Neural crest cell (in vitro differentiated cells): ENCODE measurements around the gene PRDM16. TPM values are rescaled to one million over a fixed set of nuclear protein-coding genes. Genes with fewer than 3 reads are reported as not detected.

ENCODE experiments used
- DNase-seq: peaks from one replicate; pipeline ENCODE4 v3.0.0; 2021; ENCODE audit warnings: low read depth, mixed read lengths, low spot score
- H3K27ac Mint-ChIP-seq: one replicate; pipeline ENCODE4 v1.8.0; 2021; ENCODE audit warnings: mild to moderate bottlenecking, mixed read lengths; ENCODE audit not compliant: unreplicated experiment
- H3K27me3 Mint-ChIP-seq: 2 replicates; pipeline ENCODE4 v1.8.0; 2021; ENCODE audit warnings: low read depth, mild to moderate bottlenecking, mixed read lengths
- H3K36me3 Mint-ChIP-seq: 2 replicates; pipeline ENCODE4 v1.8.0; 2021; ENCODE audit warnings: low read depth, mild to moderate bottlenecking, mixed read lengths
- H3K4me1 Mint-ChIP-seq: 2 replicates; pipeline ENCODE4 v1.8.0; 2021; ENCODE audit warnings: mixed read lengths
- H3K4me3 Mint-ChIP-seq: one replicate; pipeline ENCODE4 v1.8.0; 2021; ENCODE audit warnings: mild to moderate bottlenecking, mixed read lengths
- H3K9me3 Mint-ChIP-seq: 2 replicates; pipeline ENCODE4 v1.8.0; 2021; ENCODE audit warnings: mixed read lengths
- total RNA-seq: library from RNA; stranded (reverse); gene quantifications from 2 replicates; pipeline ENCODE4 v1.2.1, GENCODE V29; 2021
- TF ChIP-seq, protein P1 (sequence below): fragments of 200-600 bp; sonication (generic); conservative IDR thresholded peaks from 2 replicates; pipeline ENCODE4 v1.5.0; 2021; ENCODE audit warnings: antibody characterized with exemption, mild to moderate bottlenecking

The PRDM16 gene
- total RNA-seq, 1 donor from 2014 or later, result 11.7 TPM

DNA sequence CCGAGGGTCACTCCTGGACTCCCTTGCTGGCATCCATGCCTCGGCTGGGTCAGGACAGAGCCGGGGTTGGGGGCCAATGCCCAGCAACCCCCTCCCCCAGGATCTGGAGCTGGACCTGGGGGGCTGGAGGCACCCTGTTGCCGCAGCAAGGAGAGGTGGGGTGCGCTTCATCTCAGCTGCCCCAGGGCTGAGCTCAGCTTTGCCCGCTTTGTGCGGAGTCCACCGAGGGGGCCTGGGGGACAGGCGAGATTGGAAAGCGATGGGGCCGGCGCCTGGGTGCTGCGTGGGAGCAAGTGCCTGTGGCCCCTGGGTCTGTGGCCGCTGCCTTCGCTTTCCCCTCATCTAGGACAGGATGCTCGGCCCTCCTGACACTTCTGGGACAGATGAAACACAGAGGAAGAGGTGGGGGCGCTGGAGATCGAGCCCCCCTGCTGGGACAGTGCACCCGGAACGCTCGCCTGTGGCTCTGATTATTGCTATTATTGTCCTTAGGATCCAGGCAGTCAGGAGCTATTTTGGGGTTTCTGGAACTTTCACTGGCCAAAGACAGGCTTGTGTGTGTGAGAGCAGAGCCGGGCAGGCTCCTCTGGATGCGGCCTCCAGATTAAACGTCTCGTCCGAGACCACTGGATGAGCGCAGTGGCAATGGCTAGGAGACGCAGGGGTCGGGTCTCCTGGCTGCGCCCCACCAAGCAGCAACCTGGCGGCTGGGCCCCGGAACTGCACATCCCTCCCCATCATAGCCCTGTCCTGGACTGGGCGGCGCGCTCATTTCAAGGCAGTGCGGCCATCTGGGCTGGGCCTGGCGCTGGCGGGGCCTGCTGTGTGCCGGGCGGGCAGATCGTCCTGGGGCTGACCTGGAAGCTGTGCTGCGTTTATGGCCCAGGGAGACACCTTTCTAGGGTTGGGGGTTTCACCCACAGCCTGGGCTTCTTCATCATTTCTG is 13.8 kb downstream of the PRDM16 start:
- Mint-ChIP-seq H3K4me3 (no peak overlapping the region), H3K27me3 (peaks cover 10% of the 10 kb centered on the region), H3K9me3 (no peaks in the 10 kb centered on the region), H3K4me1 (peaks cover 36% of the 10 kb centered on the region), H3K36me3 (no peaks in the 10 kb centered on the region), H3K27ac (no peak overlapping the region)
- TF ChIP-seq, protein P1, sequence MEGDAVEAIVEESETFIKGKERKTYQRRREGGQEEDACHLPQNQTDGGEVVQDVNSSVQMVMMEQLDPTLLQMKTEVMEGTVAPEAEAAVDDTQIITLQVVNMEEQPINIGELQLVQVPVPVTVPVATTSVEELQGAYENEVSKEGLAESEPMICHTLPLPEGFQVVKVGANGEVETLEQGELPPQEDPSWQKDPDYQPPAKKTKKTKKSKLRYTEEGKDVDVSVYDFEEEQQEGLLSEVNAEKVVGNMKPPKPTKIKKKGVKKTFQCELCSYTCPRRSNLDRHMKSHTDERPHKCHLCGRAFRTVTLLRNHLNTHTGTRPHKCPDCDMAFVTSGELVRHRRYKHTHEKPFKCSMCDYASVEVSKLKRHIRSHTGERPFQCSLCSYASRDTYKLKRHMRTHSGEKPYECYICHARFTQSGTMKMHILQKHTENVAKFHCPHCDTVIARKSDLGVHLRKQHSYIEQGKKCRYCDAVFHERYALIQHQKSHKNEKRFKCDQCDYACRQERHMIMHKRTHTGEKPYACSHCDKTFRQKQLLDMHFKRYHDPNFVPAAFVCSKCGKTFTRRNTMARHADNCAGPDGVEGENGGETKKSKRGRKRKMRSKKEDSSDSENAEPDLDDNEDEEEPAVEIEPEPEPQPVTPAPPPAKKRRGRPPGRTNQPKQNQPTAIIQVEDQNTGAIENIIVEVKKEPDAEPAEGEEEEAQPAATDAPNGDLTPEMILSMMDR, result no peak
- DNase-seq, result no peak

DNA sequence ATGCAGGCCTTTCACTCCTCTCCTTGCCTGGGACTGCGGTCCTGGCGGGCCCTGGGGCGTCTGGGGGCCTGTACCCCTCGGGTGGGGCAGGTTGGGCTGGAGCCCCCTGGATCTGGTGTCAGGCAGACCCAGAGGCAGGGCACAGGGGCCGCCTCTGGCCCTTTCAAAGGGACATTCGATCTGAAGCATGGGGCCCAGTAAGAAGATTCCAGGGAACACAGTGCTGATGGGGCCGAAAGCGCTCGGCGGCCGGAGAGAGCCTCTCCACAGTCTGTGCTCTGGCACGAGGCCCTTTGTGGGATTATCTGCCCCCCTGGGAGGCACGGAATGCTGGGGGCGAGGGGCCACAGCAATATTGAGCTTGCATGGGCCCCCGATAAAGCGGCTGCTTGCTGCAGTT is 15.2 kb downstream of the PRDM16 start:
- Mint-ChIP-seq H3K4me1 (peaks cover 26% of the 10 kb centered on the region), H3K27ac (no peak overlapping the region), H3K36me3 (no peaks in the 10 kb centered on the region), H3K27me3 (peaks cover 1% of the 10 kb centered on the region), H3K9me3 (no peaks in the 10 kb centered on the region), H3K4me3 (no peak overlapping the region)
- TF ChIP-seq, protein P1, result no peak
- no peak for DNase-seq

DNA sequence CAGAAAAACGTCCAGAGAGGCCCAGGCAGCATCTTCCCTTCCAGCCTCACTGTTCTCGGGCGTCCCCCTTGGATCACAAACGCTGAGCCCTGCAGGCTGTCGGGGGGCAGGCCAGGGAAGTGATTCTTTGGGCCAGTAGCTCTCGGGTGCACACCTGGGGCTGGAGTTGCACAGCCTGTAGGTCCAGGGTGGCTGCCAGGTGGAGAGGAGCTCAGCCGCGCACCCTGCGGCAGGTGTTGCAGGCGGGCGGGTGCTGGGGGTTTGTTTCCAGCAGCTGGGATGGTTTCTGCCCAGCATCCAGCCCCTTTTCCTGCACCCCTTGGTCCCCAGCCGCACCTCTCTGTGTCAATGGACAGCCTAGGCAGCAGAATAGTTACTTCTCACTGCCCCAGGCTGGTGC is 15.7 kb downstream of the PRDM16 start:
- no peak overlapping the region for H3K27ac Mint-ChIP-seq
- no peak overlapping the region for H3K4me3 Mint-ChIP-seq
- no peaks in the 10 kb centered on the region for H3K9me3 Mint-ChIP-seq
- no peak for DNase-seq
- TF ChIP-seq, protein P1, result no peak
- H3K4me1 Mint-ChIP-seq, result peaks cover 20% of the 10 kb centered on the region
- H3K27me3 Mint-ChIP-seq, result no peaks in the 10 kb centered on the region
- no peaks in the 10 kb centered on the region for H3K36me3 Mint-ChIP-seq

DNA sequence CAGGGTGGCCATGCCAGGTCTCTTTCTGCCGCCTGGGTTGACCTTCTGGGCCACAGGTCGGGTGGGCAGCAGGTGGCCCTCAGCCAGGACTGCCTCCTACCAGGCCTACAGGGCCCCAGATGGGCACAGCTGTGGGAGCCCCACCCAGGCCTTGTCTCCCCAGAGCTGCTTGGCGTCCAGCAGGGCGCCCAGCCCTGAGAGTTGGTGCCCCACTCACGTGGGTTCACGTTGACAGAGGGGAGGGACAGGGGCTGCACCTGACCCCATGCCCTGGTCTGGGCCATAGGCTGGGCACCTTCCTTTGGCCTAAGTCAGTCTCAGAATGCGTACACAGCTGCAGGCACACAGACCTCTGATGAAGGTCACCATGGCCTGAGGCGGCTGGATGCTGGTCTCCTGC is 16.7 kb downstream of the PRDM16 start:
- TF ChIP-seq, protein P1, result no peak
- no peak for DNase-seq
- Mint-ChIP-seq H3K27ac (no peak overlapping the region), H3K4me1 (peaks cover 12% of the 10 kb centered on the region), H3K36me3 (no peaks in the 10 kb centered on the region), H3K27me3 (no peaks in the 10 kb centered on the region), H3K4me3 (no peak overlapping the region), H3K9me3 (no peaks in the 10 kb centered on the region)

DNA sequence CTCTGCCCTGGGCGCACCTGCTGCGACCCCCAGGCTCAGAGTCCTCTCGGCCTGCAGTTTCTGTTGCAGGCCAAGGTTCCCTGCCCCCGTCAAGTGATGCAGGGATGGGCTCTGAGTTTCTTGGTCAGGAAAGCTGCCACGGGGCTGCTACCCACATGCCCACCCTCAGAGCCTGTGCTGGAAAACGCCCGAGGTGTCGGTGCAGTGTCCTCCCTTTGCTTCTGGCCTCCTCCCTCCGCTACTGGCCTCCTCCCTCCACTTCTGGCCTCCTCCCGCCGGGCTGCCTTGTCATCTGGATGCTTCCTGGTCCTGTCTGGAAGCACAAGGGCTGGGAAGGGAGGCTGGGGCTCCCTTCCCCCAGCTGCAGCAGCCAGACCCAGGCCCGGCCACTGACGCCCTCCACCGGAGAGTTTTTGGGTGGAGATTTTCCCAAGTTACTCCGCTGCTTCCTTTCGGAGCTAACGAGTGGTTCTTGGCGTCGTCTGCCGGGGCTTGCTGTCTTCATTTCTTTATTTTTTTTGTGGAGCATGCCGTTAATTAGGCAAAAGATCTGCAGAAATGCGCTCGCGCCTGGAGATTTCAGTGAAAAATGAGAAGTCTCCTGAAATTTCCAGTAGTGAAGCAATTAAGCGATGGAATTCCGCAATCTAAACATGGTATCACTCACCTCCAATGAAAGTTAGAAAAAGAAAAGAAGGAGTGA is 17.4 kb downstream of the PRDM16 start:
- TF ChIP-seq, protein P1, result no peak
- Mint-ChIP-seq H3K27me3 (no peaks in the 10 kb centered on the region), H3K4me3 (no peak overlapping the region), H3K36me3 (no peaks in the 10 kb centered on the region), H3K27ac (no peak overlapping the region), H3K4me1 (peaks cover 12% of the 10 kb centered on the region), H3K9me3 (no peaks in the 10 kb centered on the region)
- DNase-seq, result no peak
